ENCODE measurements around the gene NTHL1.
A peak's percentile ranks its signal among the peaks of the same experiment; 100 is the strongest.

The NTHL1 gene

DNA sequence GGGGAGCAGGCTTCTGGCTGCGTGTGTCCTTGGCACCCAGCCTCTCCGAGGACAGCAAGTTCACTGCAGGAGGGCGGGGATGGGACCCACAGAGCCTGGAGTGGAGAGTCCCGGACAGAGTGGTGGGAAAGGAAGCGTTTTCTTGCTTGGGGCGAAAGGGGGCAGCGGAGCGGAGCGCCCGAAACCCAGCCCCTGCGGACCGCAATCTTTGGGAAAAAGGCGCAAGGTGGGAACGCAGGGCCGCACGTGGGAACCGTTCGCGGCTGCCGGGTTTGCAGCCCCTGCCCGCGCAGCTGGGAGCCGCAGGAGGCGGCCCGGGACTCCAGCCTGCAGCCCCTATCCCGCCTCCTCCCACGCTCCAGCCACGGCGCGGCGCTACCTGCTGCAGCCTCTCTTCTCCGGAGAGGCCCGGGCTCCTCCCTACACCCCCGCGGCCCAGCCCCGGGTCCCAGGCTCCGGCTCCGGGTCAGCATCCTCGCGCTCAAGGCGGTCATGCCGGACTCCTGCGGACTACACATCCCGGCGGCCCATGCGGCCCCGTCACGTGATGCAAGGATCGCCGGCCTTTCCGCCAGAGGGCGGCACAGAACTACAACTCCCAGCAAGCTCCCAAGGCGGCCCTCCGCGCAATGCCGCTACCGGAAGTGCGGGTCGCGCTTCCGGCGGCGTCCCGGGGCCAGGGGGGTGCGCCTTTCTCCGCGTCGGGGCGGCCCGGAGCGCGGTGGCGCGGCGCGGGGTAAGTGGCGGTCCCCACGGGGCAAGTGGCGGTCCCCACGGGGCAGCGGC, at the start of gene NTHL1, which contains the start of gene TSC2 (continued):
- TF ChIP-seq, protein P1, sequence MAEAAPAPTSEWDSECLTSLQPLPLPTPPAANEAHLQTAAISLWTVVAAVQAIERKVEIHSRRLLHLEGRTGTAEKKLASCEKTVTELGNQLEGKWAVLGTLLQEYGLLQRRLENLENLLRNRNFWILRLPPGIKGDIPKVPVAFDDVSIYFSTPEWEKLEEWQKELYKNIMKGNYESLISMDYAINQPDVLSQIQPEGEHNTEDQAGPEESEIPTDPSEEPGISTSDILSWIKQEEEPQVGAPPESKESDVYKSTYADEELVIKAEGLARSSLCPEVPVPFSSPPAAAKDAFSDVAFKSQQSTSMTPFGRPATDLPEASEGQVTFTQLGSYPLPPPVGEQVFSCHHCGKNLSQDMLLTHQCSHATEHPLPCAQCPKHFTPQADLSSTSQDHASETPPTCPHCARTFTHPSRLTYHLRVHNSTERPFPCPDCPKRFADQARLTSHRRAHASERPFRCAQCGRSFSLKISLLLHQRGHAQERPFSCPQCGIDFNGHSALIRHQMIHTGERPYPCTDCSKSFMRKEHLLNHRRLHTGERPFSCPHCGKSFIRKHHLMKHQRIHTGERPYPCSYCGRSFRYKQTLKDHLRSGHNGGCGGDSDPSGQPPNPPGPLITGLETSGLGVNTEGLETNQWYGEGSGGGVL (tag by site-specific recombination; IDR thresholded peaks at IDR 0.05), result no peak; the same call in 1 of the 2 replicates
- TF ChIP-seq, protein P2, sequence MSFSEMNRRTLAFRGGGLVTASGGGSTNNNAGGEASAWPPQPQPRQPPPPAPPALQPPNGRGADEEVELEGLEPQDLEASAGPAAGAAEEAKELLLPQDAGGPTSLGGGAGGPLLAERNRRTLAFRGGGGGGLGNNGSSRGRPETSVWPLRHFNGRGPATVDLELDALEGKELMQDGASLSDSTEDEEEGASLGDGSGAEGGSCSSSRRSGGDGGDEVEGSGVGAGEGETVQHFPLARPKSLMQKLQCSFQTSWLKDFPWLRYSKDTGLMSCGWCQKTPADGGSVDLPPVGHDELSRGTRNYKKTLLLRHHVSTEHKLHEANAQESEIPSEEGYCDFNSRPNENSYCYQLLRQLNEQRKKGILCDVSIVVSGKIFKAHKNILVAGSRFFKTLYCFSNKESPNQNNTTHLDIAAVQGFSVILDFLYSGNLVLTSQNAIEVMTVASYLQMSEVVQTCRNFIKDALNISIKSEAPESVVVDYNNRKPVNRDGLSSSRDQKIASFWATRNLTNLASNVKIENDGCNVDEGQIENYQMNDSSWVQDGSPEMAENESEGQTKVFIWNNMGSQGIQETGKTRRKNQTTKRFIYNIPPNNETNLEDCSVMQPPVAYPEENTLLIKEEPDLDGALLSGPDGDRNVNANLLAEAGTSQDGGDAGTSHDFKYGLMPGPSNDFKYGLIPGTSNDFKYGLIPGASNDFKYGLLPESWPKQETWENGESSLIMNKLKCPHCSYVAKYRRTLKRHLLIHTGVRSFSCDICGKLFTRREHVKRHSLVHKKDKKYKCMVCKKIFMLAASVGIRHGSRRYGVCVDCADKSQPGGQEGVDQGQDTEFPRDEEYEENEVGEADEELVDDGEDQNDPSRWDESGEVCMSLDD (tag by site-specific recombination; IDR thresholded peaks at IDR 0.05), result no peak
- TF ChIP-seq, protein P3, sequence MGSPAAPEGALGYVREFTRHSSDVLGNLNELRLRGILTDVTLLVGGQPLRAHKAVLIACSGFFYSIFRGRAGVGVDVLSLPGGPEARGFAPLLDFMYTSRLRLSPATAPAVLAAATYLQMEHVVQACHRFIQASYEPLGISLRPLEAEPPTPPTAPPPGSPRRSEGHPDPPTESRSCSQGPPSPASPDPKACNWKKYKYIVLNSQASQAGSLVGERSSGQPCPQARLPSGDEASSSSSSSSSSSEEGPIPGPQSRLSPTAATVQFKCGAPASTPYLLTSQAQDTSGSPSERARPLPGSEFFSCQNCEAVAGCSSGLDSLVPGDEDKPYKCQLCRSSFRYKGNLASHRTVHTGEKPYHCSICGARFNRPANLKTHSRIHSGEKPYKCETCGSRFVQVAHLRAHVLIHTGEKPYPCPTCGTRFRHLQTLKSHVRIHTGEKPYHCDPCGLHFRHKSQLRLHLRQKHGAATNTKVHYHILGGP (tag by site-specific recombination; IDR thresholded peaks at IDR 0.05), result no peak
- TF ChIP-seq, protein P4, sequence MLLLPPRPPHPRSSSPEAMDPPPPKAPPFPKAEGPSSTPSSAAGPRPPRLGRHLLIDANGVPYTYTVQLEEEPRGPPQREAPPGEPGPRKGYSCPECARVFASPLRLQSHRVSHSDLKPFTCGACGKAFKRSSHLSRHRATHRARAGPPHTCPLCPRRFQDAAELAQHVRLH (tag by site-specific recombination; IDR thresholded peaks at IDR 0.05), result peak; percentile 100
- TF ChIP-seq ZNF624 (tag by site-specific recombination; IDR thresholded peaks at IDR 0.05) (no peak), ZNF521 (tag by site-specific recombination; IDR thresholded peaks at IDR 0.05) (no peak), ZNF626 (tag by site-specific recombination; IDR thresholded peaks at IDR 0.05) (no peak), ZNF571 (tag by site-specific recombination; IDR thresholded peaks at IDR 0.05) (no peak), ZNF37A (tag by site-specific recombination; IDR thresholded peaks at IDR 0.05) (no peak), GLIS1 (tag by site-specific recombination; IDR thresholded peaks at IDR 0.05) (peak; percentile 96), BCL11A (tag by site-specific recombination; IDR thresholded peaks at IDR 0.05; ENCODE audit: low read depth) (no peak), ZNF146 (tag by site-specific recombination; IDR thresholded peaks at IDR 0.05) (no peak), ZBTB21 (tag by site-specific recombination; IDR thresholded peaks at IDR 0.05) (no peak), ZNF138 (tag by site-specific recombination; IDR thresholded peaks at IDR 0.05; ENCODE audit: borderline replicate concordance) (no peak), ZNF157 (tag by site-specific recombination; IDR thresholded peaks at IDR 0.05) (no peak), SP7 (tag by site-specific recombination; IDR thresholded peaks at IDR 0.05) (peak; percentile 77), OSR2 (tag by site-specific recombination; IDR thresholded peaks at IDR 0.05) (no peak; the same call in 1 of the 2 replicates), ZBTB7A (tag by site-specific recombination; IDR thresholded peaks at IDR 0.05; ENCODE audit: low read depth) (no peak; the same call in 1 of the 2 replicates), ZNF112 (tag by site-specific recombination; IDR thresholded peaks at IDR 0.05) (no peak), ZNF629 (tag by site-specific recombination; IDR thresholded peaks at IDR 0.05) (peak; percentile 86), ZNF530 (tag by site-specific recombination; IDR thresholded peaks at IDR 0.05; ENCODE audit: low read depth) (no peak), ZNF175 (tag by site-specific recombination; IDR thresholded peaks at IDR 0.05) (no peak), YY1 (tag by site-specific recombination; IDR thresholded peaks at IDR 0.05) (peak; percentile 94), ZNF394 (tag by site-specific recombination; IDR thresholded peaks at IDR 0.05; ENCODE audit: borderline replicate concordance) (peak; percentile 43; the same call in 1 of the 2 replicates)
- TF ChIP-seq, protein P5, sequence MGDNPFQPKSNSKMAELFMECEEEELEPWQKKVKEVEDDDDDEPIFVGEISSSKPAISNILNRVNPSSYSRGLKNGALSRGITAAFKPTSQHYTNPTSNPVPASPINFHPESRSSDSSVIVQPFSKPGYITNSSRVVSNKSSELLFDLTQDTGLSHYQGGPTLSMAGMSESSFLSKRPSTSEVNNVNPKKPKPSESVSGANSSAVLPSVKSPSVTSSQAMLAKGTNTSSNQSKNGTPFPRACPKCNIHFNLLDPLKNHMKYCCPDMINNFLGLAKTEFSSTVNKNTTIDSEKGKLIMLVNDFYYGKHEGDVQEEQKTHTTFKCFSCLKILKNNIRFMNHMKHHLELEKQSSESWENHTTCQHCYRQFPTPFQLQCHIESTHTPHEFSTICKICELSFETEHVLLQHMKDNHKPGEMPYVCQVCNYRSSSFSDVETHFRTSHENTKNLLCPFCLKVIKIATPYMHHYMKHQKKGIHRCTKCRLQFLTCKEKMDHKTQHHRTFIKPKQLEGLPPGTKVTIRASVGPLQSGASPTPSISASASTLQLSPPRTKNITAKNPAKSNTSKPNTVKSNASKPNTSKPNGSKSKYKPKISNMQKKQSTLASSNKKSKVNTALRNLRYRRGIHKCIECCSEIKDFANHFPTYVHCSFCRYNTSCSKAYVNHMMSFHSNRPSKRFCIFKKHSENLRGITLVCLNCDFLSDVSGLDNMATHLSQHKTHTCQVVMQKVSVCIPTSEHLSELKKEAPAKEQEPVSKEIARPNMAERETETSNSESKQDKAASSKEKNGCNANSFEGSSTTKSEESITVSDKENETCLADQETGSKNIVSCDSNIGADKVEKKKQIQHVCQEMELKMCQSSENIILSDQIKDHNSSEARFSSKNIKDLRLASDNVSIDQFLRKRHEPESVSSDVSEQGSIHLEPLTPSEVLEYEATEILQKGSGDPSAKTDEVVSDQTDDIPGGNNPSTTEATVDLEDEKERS (tag by site-specific recombination; IDR thresholded peaks at IDR 0.05), result no peak
- TF ChIP-seq, protein P6, sequence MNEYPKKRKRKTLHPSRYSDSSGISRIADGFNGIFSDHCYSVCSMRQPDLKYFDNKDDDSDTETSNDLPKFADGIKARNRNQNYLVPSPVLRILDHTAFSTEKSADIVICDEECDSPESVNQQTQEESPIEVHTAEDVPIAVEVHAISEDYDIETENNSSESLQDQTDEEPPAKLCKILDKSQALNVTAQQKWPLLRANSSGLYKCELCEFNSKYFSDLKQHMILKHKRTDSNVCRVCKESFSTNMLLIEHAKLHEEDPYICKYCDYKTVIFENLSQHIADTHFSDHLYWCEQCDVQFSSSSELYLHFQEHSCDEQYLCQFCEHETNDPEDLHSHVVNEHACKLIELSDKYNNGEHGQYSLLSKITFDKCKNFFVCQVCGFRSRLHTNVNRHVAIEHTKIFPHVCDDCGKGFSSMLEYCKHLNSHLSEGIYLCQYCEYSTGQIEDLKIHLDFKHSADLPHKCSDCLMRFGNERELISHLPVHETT (tag by site-specific recombination; IDR thresholded peaks at IDR 0.05), result peak; percentile 56; the same call in 1 of the 2 replicates
- TF ChIP-seq, protein P7, sequence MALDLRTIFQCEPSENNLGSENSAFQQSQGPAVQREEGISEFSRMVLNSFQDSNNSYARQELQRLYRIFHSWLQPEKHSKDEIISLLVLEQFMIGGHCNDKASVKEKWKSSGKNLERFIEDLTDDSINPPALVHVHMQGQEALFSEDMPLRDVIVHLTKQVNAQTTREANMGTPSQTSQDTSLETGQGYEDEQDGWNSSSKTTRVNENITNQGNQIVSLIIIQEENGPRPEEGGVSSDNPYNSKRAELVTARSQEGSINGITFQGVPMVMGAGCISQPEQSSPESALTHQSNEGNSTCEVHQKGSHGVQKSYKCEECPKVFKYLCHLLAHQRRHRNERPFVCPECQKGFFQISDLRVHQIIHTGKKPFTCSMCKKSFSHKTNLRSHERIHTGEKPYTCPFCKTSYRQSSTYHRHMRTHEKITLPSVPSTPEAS (tag by site-specific recombination; IDR thresholded peaks at IDR 0.05), result 0 out of 2 replicates have a peak, but pooled peaks have one; percentile 15
